SH-SY5Y (cell line): ENCODE data around the gene SIAE.

Experiments used
- GATA2 ChIP-seq: IDR thresholded peaks from 2 replicates; pipeline ENCODE4 v1.6.1; 2011; ENCODE audit warnings: mild to moderate bottlenecking, low read depth, low read length
- GATA3 ChIP-seq: IDR thresholded peaks from 2 replicates; pipeline ENCODE4 v1.6.1; 2011; ENCODE audit warnings: low read depth, mild to moderate bottlenecking, low read length, moderate library complexity

The SIAE gene

DNA sequence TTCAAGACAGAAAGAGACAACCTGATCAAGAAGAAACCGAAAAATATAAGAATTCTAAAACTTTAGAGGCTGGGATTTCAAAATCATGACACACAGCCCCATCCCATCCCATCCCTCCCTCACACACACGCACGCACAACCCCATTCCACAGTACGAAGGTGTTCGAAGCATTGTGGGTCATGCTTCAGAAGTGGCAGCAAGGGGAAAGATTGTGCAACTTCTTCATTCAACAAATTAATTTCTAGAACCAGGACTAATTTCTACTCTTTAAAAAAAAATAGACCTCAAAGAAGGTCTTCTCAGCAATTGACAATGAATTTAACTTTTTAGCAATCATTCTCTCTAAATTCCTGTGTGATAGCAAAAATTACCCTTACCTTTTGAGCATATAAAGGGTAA, 1.0 kb upstream of the SIAE start:
- no peak for TF ChIP-seq GATA3
- TF ChIP-seq GATA2 = no peak

GRCh38 chr11:124674168-124674517, 604 bp upstream of the SIAE start:
- TF ChIP-seq GATA3 = no peak
- no peak for TF ChIP-seq GATA2

DNA sequence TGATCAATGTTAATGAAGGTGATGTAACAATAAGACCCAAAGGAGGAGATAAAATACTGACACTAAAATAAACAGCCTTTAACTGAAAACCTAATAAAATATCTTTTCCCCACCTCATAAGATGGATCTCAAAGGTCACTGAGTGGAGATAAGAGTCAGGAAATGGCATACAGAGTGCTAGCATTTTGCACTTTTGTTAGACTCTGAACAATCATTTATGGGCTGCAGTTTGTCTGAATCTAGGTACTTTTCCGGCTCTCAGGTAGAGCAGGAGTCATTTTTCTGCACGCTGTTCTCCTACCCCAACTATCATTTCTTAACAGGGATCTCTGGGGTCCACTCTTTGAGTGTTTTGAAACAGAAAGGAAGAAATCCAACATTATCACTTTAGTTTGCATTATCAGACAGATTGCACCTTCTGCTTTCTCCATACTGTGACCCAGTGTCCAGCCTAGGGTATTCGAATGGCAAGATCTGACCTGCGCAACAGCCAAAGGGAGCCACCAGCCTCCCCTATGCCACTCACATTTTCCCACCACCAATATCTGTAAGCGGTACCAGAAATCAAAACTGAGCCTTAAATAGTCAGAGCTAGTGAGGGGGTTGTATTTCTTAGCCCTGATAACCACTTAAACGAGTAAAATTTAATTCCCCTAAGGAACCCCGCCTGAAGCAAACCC, 863 bp downstream of the SIAE start:
- no peak for TF ChIP-seq GATA2
- no peak for TF ChIP-seq GATA3

DNA sequence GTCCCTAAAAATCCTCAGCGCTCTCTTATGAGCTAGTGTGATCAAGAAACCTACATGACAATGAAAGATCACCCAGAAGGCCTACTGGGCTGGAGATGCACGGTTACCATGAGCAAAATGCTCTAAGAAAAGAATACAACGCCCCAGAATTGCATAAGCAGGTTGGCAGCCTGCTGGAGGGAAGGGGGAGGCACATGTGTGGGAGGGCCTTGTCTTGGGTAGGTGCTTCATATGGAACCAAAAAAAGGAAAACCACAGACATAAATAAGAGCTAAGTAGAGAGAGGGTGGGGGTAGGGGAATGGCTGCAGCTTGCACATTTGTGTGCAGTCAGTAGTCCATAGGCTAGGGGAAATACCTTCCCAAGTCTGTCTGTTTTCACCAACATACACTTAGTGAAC, 2.8 kb downstream of the SIAE start:
- TF ChIP-seq GATA3 = no peak
- TF ChIP-seq GATA2 = no peak

DNA sequence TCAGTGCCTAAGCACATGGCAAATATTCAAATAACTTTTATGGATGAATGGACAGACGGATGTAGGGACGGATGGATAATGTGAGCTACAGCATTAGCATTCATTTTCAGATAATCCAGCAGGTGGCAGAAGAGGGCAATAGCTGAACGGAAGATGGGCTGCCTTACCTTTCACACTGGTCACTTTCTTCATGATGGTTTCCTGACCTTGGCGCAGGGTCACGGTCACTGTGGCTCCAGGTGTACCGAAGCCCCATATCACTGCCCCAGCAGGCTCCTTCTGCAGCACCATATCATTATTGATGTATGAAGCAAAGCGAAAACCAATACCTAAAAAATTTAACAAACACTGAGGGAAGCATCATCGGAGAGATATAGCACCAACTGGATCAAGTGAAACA, 4.3 kb downstream of the SIAE start:
- TF ChIP-seq GATA3 (no peak), GATA2 (no peak)

- TF ChIP-seq GATA3 = no peak
- TF ChIP-seq GATA2 = no peak
Observed at GRCh38 chr11:124667601-124668000, 5.9 kb downstream of the SIAE start.

DNA sequence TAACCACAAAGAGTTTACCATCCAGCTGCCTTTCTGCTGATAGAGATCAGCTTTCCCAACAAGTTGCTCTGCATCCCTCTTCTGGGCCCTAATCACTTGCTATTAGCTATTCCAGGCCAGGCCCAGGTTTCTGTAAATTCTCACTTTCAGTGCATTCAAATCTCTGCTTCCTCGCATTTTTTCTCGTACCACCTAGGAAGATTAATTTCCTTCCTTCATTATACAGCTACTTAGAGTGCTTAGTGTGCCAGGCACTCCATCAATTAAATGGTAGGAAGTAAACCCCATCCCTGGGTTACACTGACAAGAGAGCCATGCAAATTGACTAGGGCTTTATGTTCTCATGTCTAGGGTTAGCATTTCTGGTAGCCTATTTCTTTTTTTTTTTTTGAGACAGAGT, 9.7 kb downstream of the SIAE start:
- TF ChIP-seq GATA2 = no peak

GRCh38 chr11:124662106-124662505, 11.4 kb downstream of the SIAE start:
- no peak for TF ChIP-seq GATA2

GRCh38 chr11:124661553-124661952, 12.0 kb downstream of the SIAE start:
- TF ChIP-seq GATA3 (no peak), GATA2 (no peak)

GRCh38 chr11:124658986-124659385, 14.6 kb downstream of the SIAE start:
- TF ChIP-seq GATA3 = no peak
- no peak for TF ChIP-seq GATA2

DNA sequence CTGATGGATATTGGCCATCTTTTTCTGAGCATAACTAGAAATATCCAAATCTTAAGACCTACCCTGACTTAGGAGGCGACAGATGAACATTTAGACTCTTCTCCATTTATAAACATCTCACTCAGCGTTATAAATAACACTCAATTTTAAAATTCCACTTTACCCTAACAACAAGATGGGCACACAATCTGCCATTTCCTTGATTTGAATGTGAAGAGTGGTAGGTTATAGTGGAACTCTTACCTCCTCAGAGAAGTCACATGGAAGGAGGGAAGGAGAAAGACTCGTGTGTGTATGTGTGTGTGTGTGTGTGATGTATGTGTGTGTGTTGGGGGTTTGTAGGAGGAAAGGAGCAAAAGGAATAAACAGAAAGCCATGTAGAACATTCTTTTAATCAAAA, 15.0 kb downstream of the SIAE start:
- TF ChIP-seq GATA3 (no peak), GATA2 (no peak)

DNA sequence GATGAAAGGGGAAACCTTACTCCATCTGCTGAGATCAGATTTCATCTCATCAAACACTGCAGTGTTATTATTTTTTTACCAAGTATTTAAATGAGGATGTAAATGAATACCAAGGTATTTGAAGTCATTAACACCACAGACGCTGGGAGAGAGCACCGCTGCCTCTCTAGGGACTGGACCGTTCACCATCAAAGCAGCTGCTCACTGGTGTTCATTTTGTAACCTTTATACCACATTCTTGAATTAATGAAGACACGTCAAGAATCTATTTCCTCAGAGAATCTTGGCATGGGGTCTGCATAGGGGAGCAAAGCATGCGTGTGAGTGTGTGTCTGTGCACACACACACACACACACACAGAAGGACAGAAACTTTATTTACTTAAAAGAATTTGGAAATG, 15.6 kb downstream of the SIAE start:
- TF ChIP-seq GATA3 (no peak), GATA2 (no peak)

DNA sequence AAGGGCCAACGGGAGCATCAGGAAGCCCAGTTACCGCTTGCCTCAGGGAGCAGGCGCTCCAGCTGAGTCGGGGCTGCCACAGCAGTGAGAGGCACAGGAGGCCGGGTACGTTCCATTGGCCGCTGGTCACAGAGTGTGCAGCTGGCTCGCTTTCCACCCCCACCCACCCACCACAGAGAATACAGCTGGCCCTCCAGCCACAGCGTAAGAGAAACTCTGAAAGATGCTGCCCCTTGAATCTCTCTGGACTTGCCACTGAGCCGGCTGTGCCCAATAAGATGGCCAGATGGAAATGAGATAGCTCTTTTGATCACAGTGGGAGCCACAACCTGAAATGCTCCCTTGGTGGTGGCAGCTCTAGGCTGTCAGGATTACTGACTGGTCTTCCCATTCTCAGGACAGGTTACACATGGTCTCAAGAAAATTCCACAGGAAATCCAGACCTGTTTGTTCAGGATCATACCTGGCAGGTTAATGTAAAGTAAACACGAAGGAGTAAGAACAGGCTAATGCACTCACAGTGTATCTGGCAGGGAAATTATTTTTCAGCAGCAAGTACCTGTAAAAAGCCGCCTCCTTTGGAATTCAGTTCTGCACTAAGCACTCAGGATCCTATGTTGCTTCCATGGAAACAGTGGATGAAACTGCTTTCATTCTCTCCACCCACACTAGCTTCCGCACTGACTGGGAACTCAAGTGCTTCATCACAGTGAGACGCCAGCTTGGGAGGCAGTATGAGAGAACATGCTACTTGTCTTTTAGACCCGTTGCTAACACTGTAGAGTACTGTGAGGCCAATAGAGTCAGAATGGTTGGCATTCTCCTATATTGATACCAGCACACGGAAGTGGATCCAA, 16.5 kb downstream of the SIAE start:
- TF ChIP-seq GATA2 (no peak), GATA3 (no peak)

DNA sequence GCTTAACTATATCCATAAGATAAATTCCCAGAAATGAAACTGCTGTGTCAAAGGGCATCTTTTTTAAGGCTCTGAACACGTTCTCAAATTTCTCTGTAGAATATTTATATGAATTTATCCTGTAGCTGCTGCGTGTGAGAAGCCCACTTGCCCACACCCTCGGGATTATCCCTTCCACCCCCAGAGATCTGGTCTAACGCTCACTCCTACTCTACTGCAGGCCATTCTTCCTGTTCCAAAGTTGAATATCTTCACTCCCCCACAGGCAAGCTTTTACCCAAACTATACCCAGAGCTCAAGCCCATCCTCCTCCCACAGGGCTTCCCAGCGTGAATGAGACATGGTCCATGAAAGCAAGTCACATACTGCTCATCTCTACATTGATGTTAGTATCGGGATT, 24.9 kb downstream of the SIAE start:
- TF ChIP-seq GATA3 (no peak), GATA2 (no peak)

- TF ChIP-seq GATA3 (no peak), GATA2 (no peak)
Observed at GRCh38 chr11:124646148-124646547, 27.4 kb downstream of the SIAE start.
